ENCODE results near the gene ASB2.

DNA sequence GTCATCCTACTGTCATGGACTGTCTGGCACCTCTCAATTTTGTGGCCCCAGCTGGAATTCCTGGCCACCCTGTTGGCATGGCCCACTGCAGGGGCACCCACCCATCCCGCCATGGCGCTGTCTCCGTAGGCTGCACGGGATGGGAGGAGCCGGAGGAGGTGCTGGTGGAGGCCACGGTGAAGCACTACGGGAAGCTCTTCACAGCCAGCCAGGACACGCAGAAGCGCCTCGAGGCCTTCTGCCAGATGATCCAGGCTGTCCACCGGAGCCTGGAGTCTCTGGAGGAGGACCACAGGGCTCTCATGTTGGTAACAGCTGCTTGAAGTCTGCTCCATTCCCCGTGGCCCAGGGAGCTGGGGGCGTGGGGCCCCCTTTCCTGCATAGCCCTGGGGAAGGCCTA is 24.6 kb upstream of the ASB2 start:
- TF ChIP-seq, protein P1, sequence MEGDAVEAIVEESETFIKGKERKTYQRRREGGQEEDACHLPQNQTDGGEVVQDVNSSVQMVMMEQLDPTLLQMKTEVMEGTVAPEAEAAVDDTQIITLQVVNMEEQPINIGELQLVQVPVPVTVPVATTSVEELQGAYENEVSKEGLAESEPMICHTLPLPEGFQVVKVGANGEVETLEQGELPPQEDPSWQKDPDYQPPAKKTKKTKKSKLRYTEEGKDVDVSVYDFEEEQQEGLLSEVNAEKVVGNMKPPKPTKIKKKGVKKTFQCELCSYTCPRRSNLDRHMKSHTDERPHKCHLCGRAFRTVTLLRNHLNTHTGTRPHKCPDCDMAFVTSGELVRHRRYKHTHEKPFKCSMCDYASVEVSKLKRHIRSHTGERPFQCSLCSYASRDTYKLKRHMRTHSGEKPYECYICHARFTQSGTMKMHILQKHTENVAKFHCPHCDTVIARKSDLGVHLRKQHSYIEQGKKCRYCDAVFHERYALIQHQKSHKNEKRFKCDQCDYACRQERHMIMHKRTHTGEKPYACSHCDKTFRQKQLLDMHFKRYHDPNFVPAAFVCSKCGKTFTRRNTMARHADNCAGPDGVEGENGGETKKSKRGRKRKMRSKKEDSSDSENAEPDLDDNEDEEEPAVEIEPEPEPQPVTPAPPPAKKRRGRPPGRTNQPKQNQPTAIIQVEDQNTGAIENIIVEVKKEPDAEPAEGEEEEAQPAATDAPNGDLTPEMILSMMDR (IDR thresholded peaks at IDR 0.05; ENCODE audit: low read depth, low read length): no peak
- no peak for TF ChIP-seq EZH2phosphoT487 (IDR thresholded peaks at IDR 0.05; ENCODE audit: low read depth)
